ENCODE data around the gene PSG1.
"Not testable (repeated sequence)": the region's sequence is repeated elsewhere in the genome, so short reads cannot be mapped to it uniquely, and the experiment has no call there.

GRCh38 chr19:42832023-42832680, 47.4 kb downstream of the PSG1 start:
- TF ChIP-seq CTCF, POLR2A (IDR thresholded peaks at IDR 0.05): not testable (repeated sequence)
